ENCODE results near the gene ABCD4. TPM values are rescaled to one million over a fixed set of nuclear protein-coding genes. Genes with fewer than 3 reads are reported as not detected.

The ABCD4 gene
- total and polyA plus RNA-seq, 2 experiments from 2014 or later: 60.5 to 73.1 TPM

- Histone ChIP-seq H3K36me3 (ENCODE audit: insufficient read depth) (no peaks in the 10 kb centered on the region), H3K27me3 (ENCODE audit: insufficient read depth) (no peaks in the 10 kb centered on the region), H3K79me2 (replicated peaks; ENCODE audit: insufficient read depth) (no peaks in the 10 kb centered on the region), H3F3A (replicated peaks; ENCODE audit: low read depth) (no peaks in the 10 kb centered on the region), H3K4me1 (ENCODE audit: insufficient read depth) (no peaks in the 10 kb centered on the region), H3K4me3 (no peak overlapping the region), H2AFZ (peak overlapping the region; percentile 65; the same call in 1 of the 2 replicates), H3K9me2 (ENCODE audit: insufficient read depth) (no peaks in the 10 kb centered on the region), H3K27ac (ENCODE audit: low read depth) (no peak overlapping the region), H3K4me2 (no peak overlapping the region), H4K20me1 (replicated peaks; ENCODE audit: insufficient read depth) (no peaks in the 10 kb centered on the region)
- Mint-ChIP-seq H3K9me3 (no peaks in the 10 kb centered on the region; the same call in 2 of the 3 replicates), H3K4me3 (no peak overlapping the region), H3K27ac (no peak overlapping the region), H3K36me3 (ENCODE audit: low read depth) (no peaks in the 10 kb centered on the region; the same call in 2 of the 3 replicates), H3K27me3 (ENCODE audit: insufficient read depth, low read depth, poor library complexity) (peaks cover 4% of the 10 kb centered on the region), H3K4me1 (no peaks in the 10 kb centered on the region)
- TF ChIP-seq EZH2phosphoT487 (IDR thresholded peaks at IDR 0.05; ENCODE audit: unreplicated experiment): no peak
- no peak for TF ChIP-seq JUNB (IDR thresholded peaks at IDR 0.05; ENCODE audit: unreplicated experiment)
- TF ChIP-seq ZNF462 (CRISPR knock-in tag; IDR thresholded peaks at IDR 0.05): no peak
- TF ChIP-seq ZNF114 (CRISPR knock-in tag; IDR thresholded peaks at IDR 0.05): no peak
- TF ChIP-seq, protein P1, sequence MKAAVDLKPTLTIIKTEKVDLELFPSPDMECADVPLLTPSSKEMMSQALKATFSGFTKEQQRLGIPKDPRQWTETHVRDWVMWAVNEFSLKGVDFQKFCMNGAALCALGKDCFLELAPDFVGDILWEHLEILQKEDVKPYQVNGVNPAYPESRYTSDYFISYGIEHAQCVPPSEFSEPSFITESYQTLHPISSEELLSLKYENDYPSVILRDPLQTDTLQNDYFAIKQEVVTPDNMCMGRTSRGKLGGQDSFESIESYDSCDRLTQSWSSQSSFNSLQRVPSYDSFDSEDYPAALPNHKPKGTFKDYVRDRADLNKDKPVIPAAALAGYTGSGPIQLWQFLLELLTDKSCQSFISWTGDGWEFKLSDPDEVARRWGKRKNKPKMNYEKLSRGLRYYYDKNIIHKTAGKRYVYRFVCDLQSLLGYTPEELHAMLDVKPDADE (IDR thresholded peaks at IDR 0.05): no peak
- TF ChIP-seq EZH2 (IDR thresholded peaks at IDR 0.05; ENCODE audit: low read depth, unreplicated experiment): no peak
- TF ChIP-seq ZNF331 (CRISPR knock-in tag; IDR thresholded peaks at IDR 0.05; ENCODE audit: low read depth): no peak
- DNase-seq (ENCODE audit: low spot score): no peak
- ATAC-seq: no peak
These were observed 10.9 kb upstream of the ABCD4 start for GRCh38 chr14:74313601-74314000.
